Naive thymus-derived CD8-positive, alpha-beta T cell (primary cell): Measurements from ENCODE around the gene PHC2. TPM values are rescaled to one million over a fixed set of nuclear protein-coding genes. Genes with fewer than 3 reads are reported as not detected.
A peak's percentile ranks its signal among the peaks of the same experiment; 100 is the strongest.
"Not testable (repeated sequence)": the region's sequence is repeated elsewhere in the genome, so short reads cannot be mapped to it uniquely, and the experiment has no call there.

Source experiments
- ATAC-seq, 2 donors: fragments of 150-1000 bp; cut with Tn5 transposase in 1 of 2; sonication (Bioruptor Pico), chemical (Tn5 transposase) in 1 of 2; 1 replicate in 1 of 2; 2 replicates in 1 of 2; pipeline ENCODE4 v1.10.0; 2021; ENCODE audit warnings: mild to moderate bottlenecking in 2 of 2, moderate library complexity in 2 of 2
- POLR2A ChIA-PET: fragments of 350-600 bp; sonication (Branson Sonifier 250); formaldehyde crosslinking; loops from one replicate; lab custom pipeline; 2021; ENCODE audit warnings: antibody characterized with exemption; lab: Charles Lee
- DNase-seq, 10 donors: peaks; one replicate each; pipeline versions ENCODE4 v3.0.0 to v3.0.0-alpha.2; 2020 to 2022
- H3K27ac Mint-ChIP-seq, 10 donors: one replicate each; pipeline ENCODE4 v1.8.0; 2020 to 2022; ENCODE audit warnings: mild to moderate bottlenecking in 10 of 10, mixed read lengths in 10 of 10, moderate library complexity in 4 of 10, inconsistent platforms in 1 of 10
- H3K27me3 Mint-ChIP-seq, 5 donors: one replicate each; pipeline ENCODE4 v1.8.0; 2021 to 2022; ENCODE audit warnings: mixed read lengths in 5 of 5
- H3K36me3 Mint-ChIP-seq, 3 donors: one replicate each; pipeline ENCODE4 v1.8.0; 2020 to 2022; ENCODE audit warnings: mixed read lengths in 3 of 3, mild to moderate bottlenecking in 2 of 3, inconsistent platforms in 1 of 3
- H3K4me1 Mint-ChIP-seq, 4 donors: one replicate each; pipeline ENCODE4 v1.8.0; 2021 to 2022; ENCODE audit warnings: mixed read lengths in 4 of 4
- H3K4me3 Mint-ChIP-seq, 10 donors: one replicate each; pipeline ENCODE4 v1.8.0; 2020 to 2022; ENCODE audit warnings: mild to moderate bottlenecking in 10 of 10, mixed read lengths in 10 of 10, moderate library complexity in 6 of 10, inconsistent platforms in 1 of 10
- H3K9me3 Mint-ChIP-seq, 9 donors: one replicate each; pipeline ENCODE4 v1.8.0; 2020 to 2022; ENCODE audit warnings: mixed read lengths in 9 of 9, mild to moderate bottlenecking in 3 of 9, inconsistent platforms in 1 of 9, moderate library complexity in 1 of 9
- polyA plus RNA-seq, 3 donors: library from polyadenylated mRNA; unstranded; fragments of 300-500 nt; fragmentation: Illumina TruSeq; gene quantifications; one replicate each; pipeline ENCODE4 v1.2.3, GENCODE V29; 2021
- total RNA-seq, 8 experiments: library from RNA in 2 of 8; stranded (reverse) in 2 of 8; gene quantifications; one replicate each; pipeline ENCODE4 v1.2.3 and lab custom pipeline; 2021 to 2026

The PHC2 gene
- total and polyA plus RNA-seq, 5 experiments from 2014 or later = 11.8 to 38.4 (median 36.3) TPM

DNA sequence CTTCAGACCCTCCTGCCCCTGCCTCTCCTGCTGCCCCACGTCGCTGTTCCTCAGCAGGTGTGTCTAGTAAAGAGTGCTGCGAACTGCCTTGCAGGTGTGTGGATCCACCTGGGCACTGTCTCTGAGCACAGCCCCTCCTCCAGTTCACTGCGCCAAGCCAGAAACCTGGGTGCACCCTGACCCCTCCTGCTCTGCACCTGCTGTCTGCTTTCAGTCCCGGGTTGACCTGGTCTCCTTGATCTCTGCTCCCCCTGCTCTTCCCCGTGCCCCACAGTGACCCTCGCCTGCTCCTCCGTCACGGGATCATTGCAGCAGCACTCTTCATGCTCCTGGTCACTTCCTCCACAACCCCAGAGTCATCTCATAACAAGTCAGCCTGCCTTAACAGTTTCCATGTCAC lies 116.5 kb downstream of the PHC2 start:
- Mint-ChIP-seq H3K4me3 (no peak overlapping the region), H3K36me3 (no peaks in the 10 kb centered on the region), H3K9me3 (no peaks in the 10 kb centered on the region), H3K4me1 (peaks cover 2 to 6% (median 6%) of the 10 kb centered on the region in 4 donors), H3K27me3 (peaks cover 2 to 15% (median 10%) of the 10 kb centered on the region in 5 donors), H3K27ac (peak overlapping the region in 2 of 10 donors; percentile 4 to 5)
- ATAC-seq = no peak
- POLR2A ChIA-PET = no interaction called here
- no peak for DNase-seq

DNA sequence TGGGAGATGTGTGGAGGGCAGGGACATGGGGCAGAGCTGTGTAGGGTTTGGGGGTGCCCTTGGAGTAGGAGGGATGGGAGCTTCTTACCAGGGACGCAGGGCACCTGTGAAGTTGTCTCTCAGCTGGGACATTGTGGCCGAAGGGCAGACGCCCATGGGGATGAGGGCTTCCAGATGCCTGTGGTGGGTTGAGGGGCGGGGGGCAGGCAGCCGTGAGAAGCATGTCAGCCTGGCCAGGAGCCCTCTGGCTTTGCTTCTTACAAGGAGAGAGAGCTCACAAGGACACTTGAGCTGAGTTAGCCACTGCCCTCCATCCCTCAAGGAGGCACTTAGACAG lies 118.5 kb downstream of the PHC2 start:
- Mint-ChIP-seq H3K4me1 (peaks cover 2 to 8% (median 6%) of the 10 kb centered on the region in 4 donors), H3K36me3 (no peaks in the 10 kb centered on the region), H3K4me3 (no peak overlapping the region), H3K27ac (no peak overlapping the region), H3K9me3 (no peaks in the 10 kb centered on the region), H3K27me3 (peaks cover 2 to 21% (median 15%) of the 10 kb centered on the region in 5 donors)
- POLR2A ChIA-PET = no interaction called here
- ATAC-seq (no peak), DNase-seq (peak in 1 of 10 donors; percentile 19)

DNA sequence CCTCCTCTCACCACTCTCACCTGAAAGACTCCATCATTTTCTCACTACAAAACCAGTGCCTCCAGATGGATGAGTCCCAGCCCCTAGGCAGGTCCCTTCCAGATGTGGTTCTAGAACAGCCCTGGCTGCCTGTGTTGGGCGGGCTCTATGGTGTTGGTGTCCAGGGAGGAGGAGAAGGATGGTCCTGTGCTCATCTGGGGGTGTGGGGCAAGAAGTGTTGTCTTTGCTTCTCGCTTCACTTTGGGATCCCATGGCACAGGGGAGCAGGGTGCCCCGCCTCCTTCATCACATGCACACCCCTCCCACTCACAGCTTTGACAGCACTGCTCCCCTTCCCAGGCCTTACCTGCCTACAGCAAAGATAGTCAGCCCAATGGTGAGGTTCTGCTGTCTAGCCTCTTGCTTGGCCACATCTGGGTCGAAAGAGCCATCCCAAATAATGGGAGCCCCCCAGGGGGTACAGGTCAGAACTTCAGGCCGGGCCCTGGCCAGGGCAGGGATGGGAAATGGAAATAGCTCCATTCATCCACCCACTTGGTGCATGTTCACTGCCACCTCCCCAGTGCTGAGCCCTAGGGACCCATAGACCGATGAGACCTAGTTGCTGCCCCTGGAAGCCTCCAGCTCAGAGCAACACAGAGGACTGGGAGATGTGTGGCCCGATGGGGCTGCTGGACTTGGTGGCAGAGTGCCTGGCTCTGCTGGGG lies 119.0 kb downstream of the PHC2 start:
- Mint-ChIP-seq H3K4me1 (peaks cover 2 to 8% (median 6%) of the 10 kb centered on the region in 4 donors), H3K27ac (no peak overlapping the region), H3K27me3 (peaks cover 2 to 21% (median 15%) of the 10 kb centered on the region in 5 donors), H3K4me3 (no peak overlapping the region), H3K36me3 (no peaks in the 10 kb centered on the region), H3K9me3 (no peaks in the 10 kb centered on the region)
- no peak for ATAC-seq
- POLR2A ChIA-PET = no interaction called here
- peak in 1 of 10 donors; percentile 18 for DNase-seq

DNA sequence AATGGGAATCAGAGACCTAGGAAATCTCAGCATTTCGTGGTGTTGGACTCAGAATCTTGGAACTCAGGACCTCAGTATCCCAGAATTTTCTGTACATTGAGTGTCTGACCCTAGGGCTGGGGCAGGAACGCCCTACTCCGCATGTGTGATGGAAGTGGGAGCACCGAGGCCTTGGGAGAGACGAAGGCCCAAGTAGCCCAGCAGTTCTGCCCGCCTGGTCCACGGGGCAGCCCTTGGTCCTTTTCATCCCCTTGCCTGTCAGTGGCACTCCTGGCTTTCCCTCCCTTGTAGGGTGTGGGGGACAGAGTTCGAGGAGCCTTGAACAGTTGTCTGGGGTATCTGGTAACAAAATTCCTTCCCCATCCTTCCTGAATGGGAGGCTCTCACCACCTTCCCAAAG lies 120.2 kb downstream of the PHC2 start:
- Mint-ChIP-seq H3K4me1 (peaks cover 2 to 10% (median 5%) of the 10 kb centered on the region in 4 donors), H3K36me3 (no peaks in the 10 kb centered on the region), H3K27ac (no peak overlapping the region), H3K4me3 (no peak overlapping the region), H3K9me3 (no peaks in the 10 kb centered on the region), H3K27me3 (peaks cover 7 to 28% (median 15%) of the 10 kb centered on the region in 5 donors)
- DNase-seq = no peak
- POLR2A ChIA-PET = no interaction called here
- no peak for ATAC-seq

DNA sequence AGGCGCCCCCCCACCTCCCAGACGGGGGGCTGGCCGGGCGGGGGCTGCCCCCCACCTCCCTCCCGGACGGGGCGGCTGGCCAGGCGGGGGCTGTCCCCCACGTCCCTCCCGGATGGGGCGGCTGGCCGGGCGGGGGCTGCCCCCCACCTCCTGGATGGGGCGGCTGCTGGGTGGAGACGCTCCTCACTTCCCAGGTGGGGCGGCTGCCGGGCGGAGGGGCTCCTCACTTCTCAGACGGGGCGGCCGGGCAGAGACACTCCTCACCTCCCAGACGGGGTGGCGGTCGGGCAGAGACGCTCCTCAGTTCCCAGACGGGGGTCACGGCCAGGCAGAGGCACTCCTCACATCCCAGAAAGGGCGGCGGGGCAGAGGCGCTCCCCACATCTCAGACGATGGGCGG lies 121.5 kb downstream of the PHC2 start:
- H3K9me3 Mint-ChIP-seq, DNase-seq, H3K36me3 Mint-ChIP-seq, H3K27ac Mint-ChIP-seq, ATAC-seq, POLR2A ChIA-PET, H3K4me1 Mint-ChIP-seq, H3K4me3 Mint-ChIP-seq: not testable (repeated sequence)
- peaks cover 6 to 25% (median 15%) of the 10 kb centered on the region in 5 donors for H3K27me3 Mint-ChIP-seq

DNA sequence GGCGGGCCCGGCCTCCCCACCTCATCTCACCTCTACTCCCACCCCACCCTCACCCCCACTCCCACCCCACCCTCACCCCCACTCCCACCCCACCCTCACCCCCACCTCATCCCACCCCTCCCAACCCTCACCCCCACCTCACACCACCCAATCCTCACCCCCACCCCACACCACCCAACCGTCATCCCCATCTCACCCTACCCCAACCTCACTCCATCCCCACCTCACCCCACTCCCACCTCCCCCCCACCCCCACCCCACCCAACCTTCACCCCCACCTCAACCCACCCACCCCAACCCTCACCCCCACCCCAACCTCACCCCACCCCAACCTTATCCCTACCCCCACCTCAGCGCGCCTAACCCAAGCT lies 123.4 kb downstream of the PHC2 start:
- Mint-ChIP-seq H3K4me1 (peaks cover 11 to 18% (median 12%) of the 10 kb centered on the region in 4 donors), H3K27ac (no peak overlapping the region)

DNA sequence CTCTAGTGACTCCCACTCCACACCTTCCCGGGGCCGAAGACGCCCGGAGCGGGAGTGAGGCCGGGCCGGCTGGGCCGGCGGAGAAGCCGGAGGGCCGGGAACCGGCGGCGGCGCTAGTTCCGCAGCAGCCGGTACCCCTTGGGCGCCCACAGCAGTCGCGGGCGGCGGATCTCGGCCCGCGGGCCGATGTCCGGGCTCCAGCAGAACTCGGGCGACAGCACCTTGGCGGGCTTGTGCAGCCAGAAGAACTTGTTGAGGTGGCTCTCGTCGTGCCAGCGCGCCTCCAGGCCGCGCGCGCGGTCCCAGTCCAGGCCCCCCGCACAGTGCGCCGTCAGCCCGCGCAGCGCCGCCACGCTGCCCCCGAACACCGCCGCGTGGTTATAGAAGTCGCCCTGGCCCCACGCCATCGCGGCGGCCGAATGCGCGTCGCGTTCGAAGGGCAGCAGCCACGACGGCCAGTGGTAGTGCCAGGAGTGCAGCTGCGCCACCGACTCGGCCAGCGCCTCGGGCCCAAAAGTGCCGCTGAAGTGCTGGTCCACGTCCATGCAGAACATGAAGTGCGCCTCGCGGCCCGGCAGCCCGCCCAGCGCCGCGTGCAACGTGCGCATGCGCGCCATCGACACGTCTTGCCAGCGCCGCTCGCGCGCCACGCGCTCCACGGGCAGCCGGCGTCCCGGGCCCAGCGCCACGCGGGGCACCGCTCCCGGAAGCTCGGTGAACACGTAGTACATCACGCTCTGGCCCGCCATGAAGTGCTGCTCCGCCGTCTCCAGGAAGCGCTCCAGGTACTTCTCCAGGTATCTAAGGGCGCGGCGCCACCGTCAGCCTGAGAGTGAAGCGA lies 124.0 kb downstream of the PHC2 start:
- DNase-seq = peak in 3 of 10 donors; percentile 7 to 20 (median 16)
- H3K36me3 Mint-ChIP-seq = no peaks in the 10 kb centered on the region
- H3K4me3 Mint-ChIP-seq = peak overlapping the region in 4 of 10 donors; percentile 26 to 33 (median 28)
- H3K4me1 Mint-ChIP-seq = peaks cover 13 to 24% (median 18%) of the 10 kb centered on the region in 4 donors
- POLR2A ChIA-PET = no interaction called here
- H3K27me3 Mint-ChIP-seq = peaks cover 6 to 21% (median 13%) of the 10 kb centered on the region in 5 donors
- ATAC-seq = peak; percentile 56 to 57
- H3K9me3 Mint-ChIP-seq = no peaks in the 10 kb centered on the region
- no peak overlapping the region for H3K27ac Mint-ChIP-seq

More for the DNA sequence above, 123.4 kb downstream of the PHC2 start:
- Mint-ChIP-seq H3K9me3 (no peaks in the 10 kb centered on the region), H3K4me3 (no peak overlapping the region), H3K27me3 (peaks cover 6 to 21% (median 13%) of the 10 kb centered on the region in 5 donors), H3K36me3 (no peaks in the 10 kb centered on the region)
- DNase-seq (no peak), ATAC-seq (no peak)
- POLR2A ChIA-PET = no interaction called here

DNA sequence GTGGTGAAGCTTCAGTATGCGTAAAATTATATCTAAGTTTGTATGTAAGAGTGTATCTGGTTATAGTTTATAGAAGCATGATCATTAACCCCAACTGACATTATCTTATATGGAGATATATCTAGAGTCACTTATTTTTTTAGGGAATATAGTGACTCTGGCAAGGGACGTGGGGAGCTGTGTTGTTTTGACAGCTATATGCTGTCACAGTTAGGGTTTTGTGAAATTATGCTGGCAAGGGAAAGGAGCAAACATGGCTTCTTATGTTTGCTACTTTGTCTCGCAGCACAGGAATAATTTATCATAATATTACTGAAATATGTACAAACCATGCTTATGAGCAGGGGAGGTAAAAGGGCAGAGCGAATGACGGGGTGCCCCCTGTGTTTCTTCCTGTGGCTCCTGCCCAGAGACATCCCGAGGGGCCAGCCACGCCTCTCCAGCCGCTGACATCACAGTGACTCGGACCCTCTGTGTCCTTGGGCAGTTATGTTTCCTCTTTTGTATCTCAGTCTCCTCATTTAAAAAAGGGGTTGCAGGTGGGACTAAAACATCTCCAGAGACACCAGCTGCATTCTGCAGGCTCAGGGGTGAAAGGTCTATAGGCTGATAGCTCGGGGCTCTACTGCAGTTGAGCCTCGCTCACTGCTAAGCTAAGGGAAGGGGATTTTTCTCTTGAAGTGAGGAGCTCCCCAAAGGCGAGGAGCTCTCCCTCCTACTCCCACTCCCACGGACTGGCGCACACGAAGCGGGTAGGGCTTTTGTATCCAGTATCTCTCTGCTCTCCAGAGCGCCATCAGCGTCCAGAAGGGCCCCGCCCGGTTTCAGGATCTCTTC lies 124.9 kb downstream of the PHC2 start:
- peak overlapping the region in 1 of 10 donors; percentile 40 for H3K27ac Mint-ChIP-seq
- no peak for DNase-seq
- H3K27me3 Mint-ChIP-seq = peaks cover 4 to 18% (median 9%) of the 10 kb centered on the region in 5 donors
- POLR2A ChIA-PET = interaction anchor here (1.2 kb wide), 1 partner anchor 10 kb away, joined by 8 read pairs; no protein-coding TSS in a partner anchor
- peak overlapping the region in 3 of 10 donors; percentile 3 to 43 (median 36) for H3K4me3 Mint-ChIP-seq
- peaks cover 0 to 4% (median 0%) of the 10 kb centered on the region in 3 donors for H3K36me3 Mint-ChIP-seq
- no peaks in the 10 kb centered on the region for H3K9me3 Mint-ChIP-seq
- no peak for ATAC-seq
- peaks cover 13 to 29% (median 24%) of the 10 kb centered on the region in 4 donors for H3K4me1 Mint-ChIP-seq

DNA sequence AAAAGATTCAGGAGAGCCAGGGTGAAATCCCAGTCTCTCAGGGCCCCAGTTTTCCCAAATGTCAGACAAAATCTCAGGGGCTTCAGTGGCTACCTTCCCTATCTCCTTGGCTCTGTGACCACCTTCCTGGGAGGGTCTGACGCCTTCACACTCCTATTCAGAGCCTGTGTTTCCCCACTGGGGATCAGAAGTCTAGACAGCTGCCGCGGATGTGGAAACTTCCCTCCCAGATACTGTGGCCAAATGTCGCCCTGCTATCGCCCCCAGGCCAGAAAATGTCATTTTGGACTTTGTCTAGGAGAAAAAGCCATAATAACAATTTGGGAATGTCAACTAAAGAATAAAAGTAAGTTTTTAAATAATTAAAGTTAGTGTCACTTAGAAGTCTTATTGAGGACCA lies 125.9 kb downstream of the PHC2 start:
- no peak for DNase-seq
- H3K4me1 Mint-ChIP-seq = peaks cover 13 to 29% (median 24%) of the 10 kb centered on the region in 4 donors
- peaks cover 0 to 4% (median 2%) of the 10 kb centered on the region in 3 donors for H3K36me3 Mint-ChIP-seq
- H3K27me3 Mint-ChIP-seq = peaks cover 0 to 18% (median 6%) of the 10 kb centered on the region in 5 donors
- ATAC-seq = no peak
- POLR2A ChIA-PET = interaction anchor here (1.2 kb wide), 1 partner anchor 9 kb away, joined by 8 read pairs; no protein-coding TSS in a partner anchor
- H3K4me3 Mint-ChIP-seq = no peak overlapping the region
- peak overlapping the region in 1 of 10 donors; percentile 41 for H3K27ac Mint-ChIP-seq
- H3K9me3 Mint-ChIP-seq = no peaks in the 10 kb centered on the region

DNA sequence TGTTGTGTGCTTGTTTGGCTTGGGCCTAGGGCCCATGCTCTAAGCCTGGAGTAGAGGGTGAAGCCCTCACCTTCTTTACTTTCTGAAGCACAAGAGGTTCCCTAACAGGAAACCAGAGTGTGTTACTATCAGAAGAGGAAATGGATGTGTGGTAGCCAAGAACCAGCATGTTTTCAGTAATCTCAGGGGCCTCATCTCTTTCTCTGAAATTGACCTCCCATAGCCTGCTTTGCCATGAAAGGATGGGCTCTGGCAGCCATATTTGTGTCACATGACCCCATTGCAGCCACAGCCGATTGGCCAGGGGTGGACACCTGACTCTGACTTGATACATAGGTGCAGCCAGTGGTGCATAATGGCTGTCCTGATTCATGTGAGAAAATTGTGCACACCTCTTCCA lies 128.6 kb downstream of the PHC2 start:
- POLR2A ChIA-PET = no interaction called here
- ATAC-seq (peak; percentile 19 to 72), DNase-seq (peak in 3 of 10 donors; percentile 9 to 32 (median 28))
- peak overlapping the region in 5 of 10 donors; percentile 2 to 47 (median 34) for H3K4me3 Mint-ChIP-seq
- H3K27ac Mint-ChIP-seq = peak overlapping the region; percentile 27 to 90 (median 80)
- no peaks in the 10 kb centered on the region for H3K9me3 Mint-ChIP-seq
- H3K36me3 Mint-ChIP-seq = peaks cover 0 to 18% (median 6%) of the 10 kb centered on the region in 3 donors
- peaks cover 0 to 11% (median 6%) of the 10 kb centered on the region in 5 donors for H3K27me3 Mint-ChIP-seq
- peaks cover 16 to 35% (median 27%) of the 10 kb centered on the region in 4 donors for H3K4me1 Mint-ChIP-seq

DNA sequence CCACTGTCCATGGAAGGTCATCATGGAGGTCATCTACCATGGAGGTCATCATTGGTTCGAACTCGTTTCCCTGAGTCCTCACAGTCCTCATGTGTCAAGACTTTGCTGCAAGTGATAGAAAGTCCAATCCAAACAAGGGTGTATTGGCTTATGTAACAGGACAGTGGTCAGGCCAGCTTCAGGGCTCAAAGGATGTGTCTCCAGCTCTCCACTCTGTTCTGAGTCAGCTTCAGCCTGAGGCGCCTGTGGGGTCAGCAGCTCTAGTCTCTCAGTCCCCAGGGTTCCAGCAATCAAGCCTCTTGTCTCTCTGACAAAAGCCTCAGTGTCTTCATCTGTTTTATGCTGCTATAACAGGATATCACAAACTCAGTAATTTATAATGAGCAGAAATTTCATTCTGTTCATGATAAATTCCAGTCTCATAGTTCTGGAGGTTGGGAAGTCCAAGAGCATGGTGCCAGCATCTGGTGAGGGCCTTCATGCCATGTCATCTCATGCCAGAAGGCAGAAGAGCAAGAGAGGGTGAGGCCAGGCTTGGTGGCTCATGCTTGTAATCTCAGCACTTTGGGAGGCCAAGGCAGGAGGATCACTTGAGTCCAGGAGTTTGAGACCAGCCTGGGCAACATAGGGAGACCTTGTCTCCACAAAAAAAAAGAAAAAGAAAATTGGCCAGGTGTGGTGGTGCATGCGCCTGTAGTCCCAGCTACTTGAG lies 129.5 kb downstream of the PHC2 start:
- no peaks in the 10 kb centered on the region for H3K9me3 Mint-ChIP-seq
- H3K4me3 Mint-ChIP-seq = peak overlapping the region in 2 of 10 donors; percentile 13 to 32

More for the DNA sequence above, 129.5 kb downstream of the PHC2 start:
- Mint-ChIP-seq H3K27ac (peak overlapping the region in 6 of 10 donors; percentile 71 to 87 (median 81)), H3K4me1 (peaks cover 16 to 35% (median 27%) of the 10 kb centered on the region in 4 donors), H3K36me3 (peaks cover 0 to 26% (median 13%) of the 10 kb centered on the region in 3 donors), H3K27me3 (peaks cover 0 to 8% (median 6%) of the 10 kb centered on the region in 5 donors)
- ATAC-seq (no peak), DNase-seq (no peak)
- POLR2A ChIA-PET = interaction anchor here (0.7 kb wide), 1 partner anchor 245 kb away, joined by 3 read pairs; no protein-coding TSS in a partner anchor
